ENCODE measurements around the gene FHIT.

Gene FHIT

DNA sequence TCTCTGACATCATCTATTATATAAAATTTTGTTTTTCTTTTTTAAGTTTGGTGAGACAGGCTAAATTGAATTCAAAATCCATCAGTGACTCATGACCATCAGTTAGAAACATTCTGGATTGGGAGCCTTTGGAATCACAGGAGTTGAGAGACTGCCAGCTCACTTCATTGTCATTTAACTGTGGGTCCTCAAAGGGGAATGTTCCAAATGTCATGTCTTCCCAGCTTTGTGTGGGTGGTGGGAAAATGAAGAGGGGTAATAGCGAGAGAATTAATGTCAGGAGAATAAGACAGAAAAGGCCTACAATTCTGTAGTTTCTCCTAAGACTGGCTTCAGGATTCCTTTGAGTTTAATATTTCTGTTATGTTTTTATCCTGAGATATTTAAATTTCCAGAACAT, 1051.9 kb downstream of the FHIT start:
- Histone ChIP-seq H3K9ac (ENCODE audit: low read length) (no peak overlapping the region), H3K36me3 (ENCODE audit: low read length) (no peaks in the 10 kb centered on the region), H3K79me2 (ENCODE audit: insufficient read depth, low read length) (no peaks in the 10 kb centered on the region), H3K9me3 (ENCODE audit: insufficient read depth, low read length) (no peaks in the 10 kb centered on the region), H2AFZ (ENCODE audit: low read depth, low read length, severe bottlenecking) (no peak overlapping the region), H4K20me1 (ENCODE audit: low read depth, low read length) (no peaks in the 10 kb centered on the region), H3K9me2 (replicated peaks; ENCODE audit: insufficient read depth, low read length) (no peaks in the 10 kb centered on the region), H3K27me3 (ENCODE audit: low read length) (no peaks in the 10 kb centered on the region), H3K27ac (ENCODE audit: low read depth, low read length) (no peak overlapping the region), H3K4me2 (ENCODE audit: low read depth, low read length, poor library complexity, severe bottlenecking) (no peak overlapping the region), H3K4me3 (ENCODE audit: insufficient read depth, low read length, poor library complexity, severe bottlenecking) (no peak overlapping the region), H3F3A (ENCODE audit: insufficient read depth) (no peaks in the 10 kb centered on the region)
- TF ChIP-seq, protein P1, sequence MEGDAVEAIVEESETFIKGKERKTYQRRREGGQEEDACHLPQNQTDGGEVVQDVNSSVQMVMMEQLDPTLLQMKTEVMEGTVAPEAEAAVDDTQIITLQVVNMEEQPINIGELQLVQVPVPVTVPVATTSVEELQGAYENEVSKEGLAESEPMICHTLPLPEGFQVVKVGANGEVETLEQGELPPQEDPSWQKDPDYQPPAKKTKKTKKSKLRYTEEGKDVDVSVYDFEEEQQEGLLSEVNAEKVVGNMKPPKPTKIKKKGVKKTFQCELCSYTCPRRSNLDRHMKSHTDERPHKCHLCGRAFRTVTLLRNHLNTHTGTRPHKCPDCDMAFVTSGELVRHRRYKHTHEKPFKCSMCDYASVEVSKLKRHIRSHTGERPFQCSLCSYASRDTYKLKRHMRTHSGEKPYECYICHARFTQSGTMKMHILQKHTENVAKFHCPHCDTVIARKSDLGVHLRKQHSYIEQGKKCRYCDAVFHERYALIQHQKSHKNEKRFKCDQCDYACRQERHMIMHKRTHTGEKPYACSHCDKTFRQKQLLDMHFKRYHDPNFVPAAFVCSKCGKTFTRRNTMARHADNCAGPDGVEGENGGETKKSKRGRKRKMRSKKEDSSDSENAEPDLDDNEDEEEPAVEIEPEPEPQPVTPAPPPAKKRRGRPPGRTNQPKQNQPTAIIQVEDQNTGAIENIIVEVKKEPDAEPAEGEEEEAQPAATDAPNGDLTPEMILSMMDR (IDR thresholded peaks at IDR 0.05; ENCODE audit: insufficient read depth, low read length, poor library complexity, severe bottlenecking), result no peak
- no peak for TF ChIP-seq EZH2phosphoT487 (conservative IDR thresholded peaks at IDR 0.05; ENCODE audit: low read length)

DNA sequence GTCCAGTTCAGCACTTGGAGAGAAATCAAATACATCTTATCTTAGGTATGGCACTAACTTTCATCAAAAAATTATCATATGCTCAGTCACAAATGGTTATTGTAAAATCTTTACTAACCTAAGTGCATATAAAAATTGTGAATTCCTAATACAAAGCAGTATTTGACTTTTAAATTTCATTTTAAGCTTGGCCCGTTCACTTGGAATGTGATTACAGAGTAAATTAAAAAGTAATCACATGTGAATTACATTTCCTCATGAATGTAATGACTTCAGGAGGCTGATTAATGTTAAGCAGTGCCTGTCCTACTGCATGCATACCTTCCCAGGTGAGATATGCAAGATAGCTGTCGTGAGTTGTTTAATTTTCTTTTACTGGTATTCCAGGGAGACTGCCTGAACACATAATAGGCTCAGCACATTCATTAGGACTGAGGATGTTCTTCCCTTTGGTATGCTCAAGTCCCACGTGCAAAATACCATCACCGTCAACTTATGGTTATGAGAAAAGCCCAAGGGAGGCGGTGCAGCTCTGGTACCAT, 1053.0 kb downstream of the FHIT start:
- Histone ChIP-seq H3K79me2 (ENCODE audit: insufficient read depth, low read length) (no peaks in the 10 kb centered on the region), H3K9ac (ENCODE audit: low read length) (no peak overlapping the region), H3K27me3 (ENCODE audit: low read length) (no peaks in the 10 kb centered on the region), H2AFZ (ENCODE audit: low read depth, low read length, severe bottlenecking) (no peak overlapping the region), H3K27ac (ENCODE audit: low read depth, low read length) (no peak overlapping the region), H3F3A (ENCODE audit: insufficient read depth) (no peaks in the 10 kb centered on the region), H3K36me3 (ENCODE audit: low read length) (no peaks in the 10 kb centered on the region), H3K9me2 (replicated peaks; ENCODE audit: insufficient read depth, low read length) (no peaks in the 10 kb centered on the region), H3K4me3 (ENCODE audit: insufficient read depth, low read length, poor library complexity, severe bottlenecking) (no peak overlapping the region), H3K4me2 (ENCODE audit: low read depth, low read length, poor library complexity, severe bottlenecking) (no peak overlapping the region), H4K20me1 (ENCODE audit: low read depth, low read length) (no peaks in the 10 kb centered on the region), H3K9me3 (ENCODE audit: insufficient read depth, low read length) (no peaks in the 10 kb centered on the region)
- TF ChIP-seq, protein P1 (IDR thresholded peaks at IDR 0.05; ENCODE audit: insufficient read depth, low read length, poor library complexity, severe bottlenecking), result no peak
- TF ChIP-seq EZH2phosphoT487 (conservative IDR thresholded peaks at IDR 0.05; ENCODE audit: low read length), result no peak

DNA sequence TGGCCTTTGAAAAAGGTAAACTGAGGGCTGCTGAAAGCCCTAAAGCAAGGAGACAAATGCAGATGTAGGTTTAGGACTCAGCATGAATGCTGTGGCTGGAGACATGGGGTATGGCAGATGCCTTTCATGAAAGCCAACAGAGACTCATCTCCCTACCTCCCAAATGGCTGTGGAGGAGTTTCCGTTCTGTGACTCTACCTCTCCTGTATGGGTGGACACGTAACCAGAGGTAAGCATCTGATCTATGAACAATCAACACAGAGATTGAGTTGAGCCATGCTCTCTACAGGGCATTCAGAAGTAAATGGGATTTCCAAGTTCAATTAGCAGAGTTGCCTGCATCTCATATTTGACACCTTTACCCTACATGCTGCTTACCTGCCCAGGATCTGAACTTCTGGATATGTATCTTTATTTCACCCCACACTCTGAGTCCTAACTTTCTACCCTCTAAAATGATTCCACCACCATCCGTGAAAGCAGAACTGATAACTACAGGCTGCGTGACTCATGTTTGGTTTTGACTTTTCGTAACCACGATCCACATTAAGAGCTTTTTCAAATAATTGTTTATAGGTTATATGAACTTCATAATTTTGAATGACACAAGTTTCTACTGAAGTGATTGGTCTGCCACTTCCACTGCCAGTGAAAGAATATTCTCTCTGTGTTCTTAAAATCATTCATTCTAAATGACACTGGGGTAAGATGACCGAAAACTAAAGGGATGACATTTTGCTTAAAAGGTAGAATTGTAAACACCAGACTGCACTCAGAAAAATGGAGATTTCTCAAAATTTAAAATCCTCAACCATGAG, 1058.7 kb downstream of the FHIT start:
- Histone ChIP-seq H3K9me2 (replicated peaks; ENCODE audit: insufficient read depth, low read length) (no peaks in the 10 kb centered on the region), H3K9ac (ENCODE audit: low read length) (no peak overlapping the region), H3K79me2 (ENCODE audit: insufficient read depth, low read length) (no peaks in the 10 kb centered on the region), H3K27ac (ENCODE audit: low read depth, low read length) (no peak overlapping the region), H4K20me1 (ENCODE audit: low read depth, low read length) (no peaks in the 10 kb centered on the region), H3F3A (ENCODE audit: insufficient read depth) (no peaks in the 10 kb centered on the region), H3K4me2 (ENCODE audit: low read depth, low read length, poor library complexity, severe bottlenecking) (no peak overlapping the region), H3K36me3 (ENCODE audit: low read length) (no peaks in the 10 kb centered on the region), H3K27me3 (ENCODE audit: low read length) (no peaks in the 10 kb centered on the region), H3K4me3 (ENCODE audit: insufficient read depth, low read length, poor library complexity, severe bottlenecking) (no peak overlapping the region), H2AFZ (ENCODE audit: low read depth, low read length, severe bottlenecking) (no peak overlapping the region), H3K9me3 (ENCODE audit: insufficient read depth, low read length) (no peaks in the 10 kb centered on the region)
- TF ChIP-seq EZH2phosphoT487 (conservative IDR thresholded peaks at IDR 0.05; ENCODE audit: low read length), result no peak
- TF ChIP-seq, protein P1 (IDR thresholded peaks at IDR 0.05; ENCODE audit: insufficient read depth, low read length, poor library complexity, severe bottlenecking), result no peak
